Smooth muscle cell (in vitro differentiated cells): Measurements from ENCODE around the gene FANCC. TPM values are rescaled to one million over a fixed set of nuclear protein-coding genes. Genes with fewer than 3 reads are reported as not detected.

Experiments
- DNase-seq: peaks from one replicate; lab custom pipeline; 2025; ENCODE audit not compliant: unreplicated experiment; lab: John Stamatoyannopoulos, UW
- H2AFZ ChIP-seq: fragments of 200-600 bp; sonication (generic); 2 replicates; pipeline ENCODE4 v1.6.0; 2016; ENCODE audit warnings: antibody characterized with exemption, low read depth, mild to moderate bottlenecking
- H3F3A ChIP-seq: fragments of 200-600 bp; sonication (generic); 2 replicates; pipeline ENCODE4 v1.6.0; 2017; ENCODE audit warnings: antibody characterized with exemption, low read depth
- H3K27ac ChIP-seq: fragments of 200-600 bp; sonication (generic); 2 replicates; pipeline ENCODE4 v1.5.1; 2016; ENCODE audit warnings: low read depth, mild to moderate bottlenecking
- H3K27me3 ChIP-seq: fragments of 200-600 bp; sonication (generic); 2 replicates; pipeline ENCODE4 v1.6.1; 2016; ENCODE audit warnings: low read depth, mild to moderate bottlenecking
- H3K36me3 ChIP-seq: fragments of 200-600 bp; sonication (generic); 2 replicates; pipeline ENCODE4 v1.5.1; 2016; ENCODE audit warnings: low read depth
- H3K4me1 ChIP-seq: fragments of 200-600 bp; sonication (generic); 2 replicates; pipeline ENCODE4 v1.5.1; 2016; ENCODE audit warnings: low read depth
- H3K4me2 ChIP-seq: fragments of 200-600 bp; sonication (generic); 2 replicates; pipeline ENCODE4 v1.6.0; 2016; ENCODE audit warnings: mild to moderate bottlenecking
- H3K4me3 ChIP-seq: fragments of 200-600 bp; sonication (generic); 2 replicates; pipeline ENCODE4 v1.5.1; 2016; ENCODE audit warnings: mild to moderate bottlenecking
- H3K79me2 ChIP-seq: fragments of 200-600 bp; sonication (generic); 2 replicates; pipeline ENCODE4 v1.6.0; 2016; ENCODE audit warnings: low read depth, mild to moderate bottlenecking
- H3K9ac ChIP-seq: fragments of 200-600 bp; sonication (generic); 2 replicates; pipeline ENCODE4 v1.6.0; 2016; ENCODE audit warnings: low read depth
- H3K9me3 ChIP-seq: fragments of 200-600 bp; sonication (generic); replicated peaks from 2 replicates; pipeline ENCODE4 v1.5.1; 2016; ENCODE audit warnings: low read depth
- H4K20me1 ChIP-seq: fragments of 200-600 bp; sonication (generic); 2 replicates; pipeline ENCODE4 v1.6.0; 2016; ENCODE audit warnings: low read depth
- WGBS: methylation state at CpG from one replicate; pipeline ENCODE4 v1.1.7; 2016; ENCODE audit warnings: low lambda C conversion rate; 5-methylcytosine and 5-hydroxymethylcytosine counted together
- polyA plus RNA-seq: library from polyadenylated mRNA; unstranded; fragments of >200 nt; fragmentation: Nextera tagmentation; extraction: Ambion mirVana; gene quantifications from 2 replicates; pipeline ENCODE4 v1.2.1, GENCODE V29; 2016
- total RNA-seq: library from RNA; depleted of rRNA; stranded (reverse); fragments of >200 nt; gene quantifications from 2 replicates; pipeline ENCODE4 v1.2.3, GENCODE V29; 2014
- TF ChIP-seq, protein P1 (sequence below): fragments of 200-600 bp; sonication (generic); IDR thresholded peaks from 2 replicates; pipeline ENCODE4 v1.5.1; 2017; ENCODE audit warnings: borderline replicate concordance, mild to moderate bottlenecking, antibody characterized with exemption; ENCODE audit not compliant: insufficient read depth, poor library complexity, severe bottlenecking

The FANCC gene
- total and polyA plus RNA-seq, 2 experiments from 2014 or later: 11.0 to 11.2 TPM

DNA sequence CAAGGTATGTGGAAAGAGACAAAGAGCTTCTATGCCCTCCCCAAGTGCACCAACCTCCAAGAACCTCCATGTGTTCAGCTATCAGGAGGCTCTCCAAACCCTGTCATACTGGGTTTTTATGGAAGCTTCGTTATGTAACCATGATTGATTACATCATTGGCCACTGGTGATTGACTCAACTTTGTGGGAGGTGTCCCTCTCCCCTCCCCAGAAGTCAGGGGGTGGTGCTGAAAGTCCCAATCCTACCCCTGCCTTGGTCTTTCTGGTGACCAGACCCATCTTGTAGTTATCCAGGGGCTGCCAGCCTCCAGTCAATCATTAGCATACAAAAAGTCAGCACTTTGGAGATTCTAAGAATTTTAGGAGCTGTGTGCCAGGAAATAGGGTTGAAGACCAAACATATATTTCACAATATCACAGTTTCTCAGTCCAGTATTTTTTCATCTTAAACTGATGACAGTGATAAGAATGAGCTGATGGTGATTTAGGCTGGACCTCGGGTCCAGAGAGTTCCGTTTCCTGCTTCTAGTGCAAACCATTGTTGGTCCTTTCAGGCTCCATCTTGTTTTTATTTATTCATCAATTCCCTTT lies 27.3 kb upstream of the FANCC start:
- no peak for DNase-seq
- TF ChIP-seq, protein P1, sequence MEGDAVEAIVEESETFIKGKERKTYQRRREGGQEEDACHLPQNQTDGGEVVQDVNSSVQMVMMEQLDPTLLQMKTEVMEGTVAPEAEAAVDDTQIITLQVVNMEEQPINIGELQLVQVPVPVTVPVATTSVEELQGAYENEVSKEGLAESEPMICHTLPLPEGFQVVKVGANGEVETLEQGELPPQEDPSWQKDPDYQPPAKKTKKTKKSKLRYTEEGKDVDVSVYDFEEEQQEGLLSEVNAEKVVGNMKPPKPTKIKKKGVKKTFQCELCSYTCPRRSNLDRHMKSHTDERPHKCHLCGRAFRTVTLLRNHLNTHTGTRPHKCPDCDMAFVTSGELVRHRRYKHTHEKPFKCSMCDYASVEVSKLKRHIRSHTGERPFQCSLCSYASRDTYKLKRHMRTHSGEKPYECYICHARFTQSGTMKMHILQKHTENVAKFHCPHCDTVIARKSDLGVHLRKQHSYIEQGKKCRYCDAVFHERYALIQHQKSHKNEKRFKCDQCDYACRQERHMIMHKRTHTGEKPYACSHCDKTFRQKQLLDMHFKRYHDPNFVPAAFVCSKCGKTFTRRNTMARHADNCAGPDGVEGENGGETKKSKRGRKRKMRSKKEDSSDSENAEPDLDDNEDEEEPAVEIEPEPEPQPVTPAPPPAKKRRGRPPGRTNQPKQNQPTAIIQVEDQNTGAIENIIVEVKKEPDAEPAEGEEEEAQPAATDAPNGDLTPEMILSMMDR: no peak
- Histone ChIP-seq H3K36me3 (no peaks in the 10 kb centered on the region), H4K20me1 (no peaks in the 10 kb centered on the region), H3K27me3 (peaks cover 15% of the 10 kb centered on the region), H3K27ac (no peak overlapping the region), H3K9me3 (no peaks in the 10 kb centered on the region), H3K4me3 (no peak overlapping the region), H3K4me1 (peaks cover 12% of the 10 kb centered on the region), H3K79me2 (no peaks in the 10 kb centered on the region), H3K4me2 (no peak overlapping the region), H2AFZ (no peak overlapping the region), H3F3A (no peaks in the 10 kb centered on the region), H3K9ac (no peak overlapping the region)
- WGBS: 93% methylated on average over 3 of the region's 3 CpGs

DNA sequence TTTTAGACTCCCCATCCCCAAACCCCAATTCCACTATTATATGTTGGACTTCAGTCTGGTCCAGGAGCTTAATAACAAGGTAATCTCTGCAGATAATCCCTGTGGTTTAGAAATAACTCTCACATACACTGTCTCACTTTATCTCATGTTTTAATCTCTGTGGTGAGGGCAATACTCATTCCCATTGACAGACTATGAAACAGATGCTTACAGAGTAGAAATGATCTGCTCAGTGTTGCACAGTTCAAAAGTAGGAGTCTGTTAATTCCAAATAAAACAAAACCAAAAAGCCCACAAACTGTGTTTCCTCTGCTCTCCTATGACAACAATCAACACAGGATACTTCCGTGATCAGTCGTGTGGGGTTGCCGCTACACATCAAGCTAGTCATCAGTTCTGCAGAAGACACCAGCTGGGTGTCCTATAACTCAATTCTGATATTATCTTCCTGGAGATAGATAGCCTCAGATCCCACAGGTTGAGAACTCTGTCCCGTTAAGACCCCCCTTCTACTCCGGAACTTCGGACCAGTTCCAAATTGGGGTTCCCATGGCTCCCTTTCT lies 26.3 kb upstream of the FANCC start:
- H3K27ac ChIP-seq: no peak overlapping the region
- 67% methylated on average over 6 of the region's 6 CpGs for WGBS

DNA sequence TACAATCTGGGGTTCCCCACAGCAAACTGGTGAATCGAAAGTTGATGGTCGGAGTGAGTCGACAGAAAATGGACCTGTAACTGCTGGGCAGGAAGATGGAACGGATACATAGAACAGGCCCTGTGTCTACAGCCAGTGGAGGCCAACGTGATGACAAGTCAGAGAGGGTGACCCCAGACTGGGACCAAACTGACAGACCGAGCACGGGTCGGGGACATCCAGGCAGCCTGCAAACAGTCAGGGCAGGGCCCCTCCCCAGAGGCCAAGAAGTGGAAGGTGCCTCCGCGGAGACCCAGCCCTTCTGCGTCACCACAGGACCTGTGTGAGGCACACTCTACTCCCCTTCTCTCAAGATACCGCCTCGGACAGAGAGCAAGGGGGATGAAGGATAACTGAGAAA lies 25.1 kb upstream of the FANCC start:
- Histone ChIP-seq H3K36me3 (no peaks in the 10 kb centered on the region), H3K4me3 (no peak overlapping the region), H3K79me2 (no peaks in the 10 kb centered on the region), H3K9me3 (no peaks in the 10 kb centered on the region), H2AFZ (no peak overlapping the region), H3K27me3 (no peaks in the 10 kb centered on the region), H3K27ac (no peak overlapping the region), H3K9ac (no peak overlapping the region), H3F3A (no peaks in the 10 kb centered on the region), H4K20me1 (no peaks in the 10 kb centered on the region), H3K4me1 (peaks cover 3% of the 10 kb centered on the region), H3K4me2 (no peak overlapping the region)
- no peak for DNase-seq
- TF ChIP-seq, protein P1: no peak
- 87% methylated on average over 13 of the region's 13 CpGs for WGBS

More for the DNA sequence above, 26.3 kb upstream of the FANCC start:
- no peak overlapping the region for H3K9ac ChIP-seq
- TF ChIP-seq, protein P1: no peak
- H3K9me3 ChIP-seq: no peaks in the 10 kb centered on the region
- no peaks in the 10 kb centered on the region for H3K79me2 ChIP-seq
- no peak overlapping the region for H3K4me2 ChIP-seq
- H3K27me3 ChIP-seq: peaks cover 5% of the 10 kb centered on the region
- H2AFZ ChIP-seq: no peak overlapping the region
- no peaks in the 10 kb centered on the region for H3K36me3 ChIP-seq
- H3K4me3 ChIP-seq: no peak overlapping the region
- no peaks in the 10 kb centered on the region for H3F3A ChIP-seq
- H3K4me1 ChIP-seq: peaks cover 4% of the 10 kb centered on the region
- no peaks in the 10 kb centered on the region for H4K20me1 ChIP-seq
- no peak for DNase-seq
